GDM1 (cell line): ENCODE measurements around the gene MMP11.

ENCODE experiments used
- DNase-seq: peaks from one replicate; lab custom pipeline; 2025; lab: John Stamatoyannopoulos, UW

Gene MMP11

DNA sequence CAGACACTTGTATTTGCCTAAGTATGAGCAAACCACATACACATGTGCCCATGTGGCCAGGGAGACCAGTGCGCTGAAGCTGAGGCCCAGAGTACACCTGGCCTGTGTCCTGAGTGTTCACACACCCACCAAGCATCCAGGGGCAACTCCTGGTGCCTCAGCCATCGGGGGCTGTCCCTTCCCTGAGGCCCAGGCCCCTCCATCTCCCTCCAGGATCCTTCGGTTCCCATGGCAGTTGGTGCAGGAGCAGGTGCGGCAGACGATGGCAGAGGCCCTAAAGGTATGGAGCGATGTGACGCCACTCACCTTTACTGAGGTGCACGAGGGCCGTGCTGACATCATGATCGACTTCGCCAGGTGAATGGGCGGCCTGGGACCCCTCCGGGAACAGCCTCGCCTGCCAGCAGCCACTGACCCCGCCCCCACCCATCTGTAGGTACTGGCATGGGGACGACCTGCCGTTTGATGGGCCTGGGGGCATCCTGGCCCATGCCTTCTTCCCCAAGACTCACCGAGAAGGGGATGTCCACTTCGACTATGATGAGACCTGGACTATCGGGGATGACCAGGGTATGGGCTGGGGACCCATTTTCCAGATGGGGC, 7.6 kb downstream of the MMP11 start:
- no peak for DNase-seq

DNA sequence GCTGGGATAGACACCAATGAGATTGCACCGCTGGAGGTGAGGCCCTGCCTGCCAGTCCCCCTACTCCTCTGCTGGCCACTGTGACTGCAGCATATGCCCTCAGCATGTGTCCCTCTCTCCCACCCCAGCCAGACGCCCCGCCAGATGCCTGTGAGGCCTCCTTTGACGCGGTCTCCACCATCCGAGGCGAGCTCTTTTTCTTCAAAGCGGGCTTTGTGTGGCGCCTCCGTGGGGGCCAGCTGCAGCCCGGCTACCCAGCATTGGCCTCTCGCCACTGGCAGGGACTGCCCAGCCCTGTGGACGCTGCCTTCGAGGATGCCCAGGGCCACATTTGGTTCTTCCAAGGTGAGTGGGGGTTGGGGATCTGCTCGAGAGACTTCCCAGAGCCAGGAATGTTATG, 8.4 kb downstream of the MMP11 start:
- no peak for DNase-seq

DNA sequence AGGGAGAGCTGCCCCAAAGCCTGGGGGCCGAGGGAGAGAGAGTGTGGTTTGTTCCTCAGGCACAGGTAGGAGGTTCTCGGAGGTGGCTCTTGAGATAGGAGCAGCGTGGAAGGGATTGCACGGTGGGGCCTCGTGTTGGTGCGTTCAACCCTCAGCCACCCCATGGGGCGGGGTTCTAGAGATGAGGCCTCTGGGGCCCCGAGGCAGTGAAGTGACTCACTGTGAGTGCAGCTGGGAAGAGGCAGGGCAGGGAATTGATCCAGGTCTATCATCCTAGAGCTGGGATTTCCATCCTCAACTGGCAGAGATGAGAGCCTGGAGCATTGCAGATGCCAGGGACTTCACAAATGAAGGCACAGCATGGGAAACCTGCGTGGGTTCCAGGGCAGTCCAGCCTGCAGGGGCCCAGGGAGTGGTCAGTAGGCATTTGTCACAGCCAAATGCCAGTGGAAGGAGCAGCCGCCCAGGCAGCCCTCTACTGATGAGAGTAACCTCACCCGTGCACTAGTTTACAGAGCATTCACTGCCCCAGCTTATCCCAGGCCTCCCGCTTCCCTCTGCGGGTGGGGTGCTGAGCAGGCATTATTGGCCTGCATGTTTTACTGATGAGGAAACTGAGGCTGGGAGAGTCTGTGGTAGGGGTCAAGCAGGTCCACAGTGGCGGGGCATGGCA, 9.0 kb downstream of the MMP11 start:
- DNase-seq, result no peak

DNA sequence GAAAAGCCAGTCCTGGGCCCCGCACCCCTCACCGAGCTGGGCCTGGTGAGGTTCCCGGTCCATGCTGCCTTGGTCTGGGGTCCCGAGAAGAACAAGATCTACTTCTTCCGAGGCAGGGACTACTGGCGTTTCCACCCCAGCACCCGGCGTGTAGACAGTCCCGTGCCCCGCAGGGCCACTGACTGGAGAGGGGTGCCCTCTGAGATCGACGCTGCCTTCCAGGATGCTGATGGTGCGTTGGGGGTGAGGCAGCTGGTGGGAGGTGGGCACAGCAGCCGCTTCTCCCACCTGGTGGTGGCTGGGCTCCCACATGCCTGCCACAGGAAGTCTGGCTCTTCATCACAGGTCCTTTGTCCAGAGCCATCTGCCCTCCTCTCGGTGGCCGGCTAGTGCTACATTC, 9.6 kb downstream of the MMP11 start:
- no peak for DNase-seq

DNA sequence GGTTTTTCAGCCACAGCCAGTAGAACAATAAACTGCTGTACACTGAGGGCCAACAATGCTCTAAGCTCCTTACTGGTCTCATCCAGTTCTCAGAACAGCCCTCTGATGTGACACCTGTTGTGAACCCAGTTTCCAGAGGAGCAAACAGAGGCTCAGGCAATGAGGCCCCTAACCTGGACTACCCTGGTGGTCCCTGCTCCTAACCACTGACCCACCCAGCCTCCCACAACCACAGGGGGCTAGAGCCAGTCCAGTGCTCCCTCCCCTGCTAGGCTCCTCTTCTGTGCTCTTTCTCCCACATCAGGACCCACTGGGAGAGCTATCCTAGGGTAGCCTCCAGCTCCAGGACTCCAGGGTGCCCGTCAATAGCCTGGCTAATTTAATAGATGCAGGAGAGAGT, 10.1 kb downstream of the MMP11 start:
- no peak for DNase-seq

DNA sequence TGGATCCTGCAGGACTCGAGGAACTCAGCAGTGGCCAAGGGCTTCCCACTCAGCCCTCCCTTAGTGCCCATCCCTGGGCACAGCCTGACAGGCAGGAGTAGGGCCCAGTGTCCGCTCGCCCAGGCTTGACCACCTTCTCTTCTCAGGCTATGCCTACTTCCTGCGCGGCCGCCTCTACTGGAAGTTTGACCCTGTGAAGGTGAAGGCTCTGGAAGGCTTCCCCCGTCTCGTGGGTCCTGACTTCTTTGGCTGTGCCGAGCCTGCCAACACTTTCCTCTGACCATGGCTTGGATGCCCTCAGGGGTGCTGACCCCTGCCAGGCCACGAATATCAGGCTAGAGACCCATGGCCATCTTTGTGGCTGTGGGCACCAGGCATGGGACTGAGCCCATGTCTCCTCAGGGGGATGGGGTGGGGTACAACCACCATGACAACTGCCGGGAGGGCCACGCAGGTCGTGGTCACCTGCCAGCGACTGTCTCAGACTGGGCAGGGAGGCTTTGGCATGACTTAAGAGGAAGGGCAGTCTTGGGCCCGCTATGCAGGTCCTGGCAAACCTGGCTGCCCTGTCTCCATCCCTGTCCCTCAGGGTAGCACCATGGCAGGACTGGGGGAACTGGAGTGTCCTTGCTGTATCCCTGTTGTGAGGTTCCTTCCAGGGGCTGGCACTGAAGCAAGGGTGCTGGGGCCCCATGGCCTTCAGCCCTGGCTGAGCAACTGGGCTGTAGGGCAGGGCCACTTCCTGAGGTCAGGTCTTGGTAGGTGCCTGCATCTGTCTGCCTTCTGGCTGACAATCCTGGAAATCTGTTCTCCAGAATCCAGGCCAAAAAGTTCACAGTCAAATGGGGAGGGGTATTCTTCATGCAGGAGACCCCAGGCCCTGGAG, 10.9 kb downstream of the MMP11 start:
- no peak for DNase-seq

DNA sequence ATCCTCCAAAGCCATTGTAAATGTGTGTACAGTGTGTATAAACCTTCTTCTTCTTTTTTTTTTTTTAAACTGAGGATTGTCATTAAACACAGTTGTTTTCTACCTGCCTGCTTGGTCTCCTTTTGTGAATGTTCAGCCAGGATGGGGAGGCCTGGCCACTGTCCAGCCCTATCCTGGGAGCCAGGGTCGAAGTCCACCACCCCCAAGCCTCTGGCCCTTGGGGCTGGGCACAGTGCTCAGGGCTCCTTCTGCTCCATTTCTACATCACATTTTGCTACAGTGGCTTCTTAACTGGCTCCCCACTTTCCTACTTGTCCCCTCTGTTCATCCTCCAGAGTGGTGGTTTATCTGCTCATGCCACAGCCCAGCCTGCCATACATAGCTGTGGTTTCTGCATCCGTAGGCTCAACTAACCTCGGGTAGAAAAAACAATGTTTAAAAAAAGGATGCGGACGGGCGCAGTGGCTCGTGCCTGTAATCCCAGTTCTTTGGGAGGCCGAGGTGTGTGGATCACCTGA, 11.6 kb downstream of the MMP11 start:
- DNase-seq, result peak; percentile 74

DNA sequence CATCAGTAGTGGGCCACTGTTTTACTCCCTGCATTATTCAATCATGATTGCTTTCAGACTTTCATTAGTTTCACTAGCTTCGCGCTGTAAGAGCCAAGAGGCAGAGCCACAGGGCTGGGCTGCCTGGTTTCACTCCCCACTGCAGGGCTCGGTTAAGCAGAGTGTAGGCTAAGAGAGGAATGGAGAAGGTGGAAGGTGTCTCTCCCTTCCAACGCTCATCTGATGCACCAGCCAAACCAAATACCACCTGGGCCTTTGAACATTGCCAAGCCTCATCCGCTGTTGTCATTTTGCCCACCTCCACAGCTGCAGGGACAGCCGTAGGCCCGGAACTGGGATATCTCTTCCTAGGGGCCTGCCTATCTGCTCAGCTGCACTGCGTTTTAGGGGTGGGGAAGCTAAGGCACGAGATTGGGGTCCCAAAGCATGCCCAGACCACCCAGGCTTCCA, 13.6 kb downstream of the MMP11 start:
- no peak for DNase-seq

DNA sequence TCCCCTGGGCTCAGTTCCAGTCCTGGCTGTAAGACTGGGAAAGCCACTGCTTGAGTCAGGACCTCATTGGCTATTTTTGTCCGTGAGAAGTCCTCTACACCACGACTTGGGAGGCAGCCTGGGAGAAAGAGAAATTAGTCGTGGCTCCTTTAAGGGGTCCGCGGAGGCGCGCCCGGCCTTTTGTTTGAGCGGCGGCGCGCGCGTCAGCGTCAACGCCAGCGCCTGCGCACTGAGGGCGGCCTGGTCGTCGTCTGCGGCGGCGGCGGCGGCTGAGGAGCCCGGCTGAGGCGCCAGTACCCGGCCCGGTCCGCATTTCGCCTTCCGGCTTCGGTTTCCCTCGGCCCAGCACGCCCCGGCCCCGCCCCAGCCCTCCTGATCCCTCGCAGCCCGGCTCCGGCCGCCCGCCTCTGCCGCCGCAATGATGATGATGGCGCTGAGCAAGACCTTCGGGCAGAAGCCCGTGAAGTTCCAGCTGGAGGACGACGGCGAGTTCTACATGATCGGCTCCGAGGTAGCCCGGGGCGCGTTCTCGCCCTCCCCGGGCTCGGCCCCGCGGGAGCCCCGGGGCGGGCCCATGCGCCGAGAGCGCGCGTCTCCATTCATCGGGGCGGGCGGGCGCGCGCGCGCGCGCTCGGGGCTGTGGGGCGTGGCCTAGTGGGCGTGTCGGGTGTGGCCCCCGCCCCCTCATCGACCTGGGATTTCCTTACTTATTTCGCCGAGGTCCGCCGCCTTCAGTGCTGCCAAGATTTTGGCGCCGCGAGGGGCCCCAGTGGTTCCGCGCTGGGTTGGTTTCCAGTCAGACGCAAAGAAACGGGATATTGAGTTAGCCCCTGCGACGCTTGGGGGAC, 14.3 kb downstream of the MMP11 start, which contains the start of gene SMARCB1:
SMARCB1 (plus strand) TSS at position 215 of the 848 bp plus-strand sequence; CDS start at position 419, 204 bp downstream.
- peak; percentile 81 for DNase-seq

DNA sequence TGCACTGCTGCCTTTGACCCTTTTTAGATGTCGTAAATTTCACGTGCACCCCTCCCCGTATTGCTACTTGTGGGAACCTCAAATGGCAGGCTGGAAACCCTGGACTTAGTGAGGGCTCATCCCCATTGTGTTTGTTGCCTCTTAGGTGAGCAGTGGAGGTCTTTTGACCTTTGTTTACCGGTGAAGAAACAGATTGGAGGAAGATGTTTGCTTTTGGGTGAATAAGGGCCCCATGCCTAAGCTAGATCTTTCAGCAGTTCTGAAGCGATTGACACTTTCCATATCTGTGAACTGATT, 14.9 kb downstream of the MMP11 start:
- DNase-seq, result no peak

DNA sequence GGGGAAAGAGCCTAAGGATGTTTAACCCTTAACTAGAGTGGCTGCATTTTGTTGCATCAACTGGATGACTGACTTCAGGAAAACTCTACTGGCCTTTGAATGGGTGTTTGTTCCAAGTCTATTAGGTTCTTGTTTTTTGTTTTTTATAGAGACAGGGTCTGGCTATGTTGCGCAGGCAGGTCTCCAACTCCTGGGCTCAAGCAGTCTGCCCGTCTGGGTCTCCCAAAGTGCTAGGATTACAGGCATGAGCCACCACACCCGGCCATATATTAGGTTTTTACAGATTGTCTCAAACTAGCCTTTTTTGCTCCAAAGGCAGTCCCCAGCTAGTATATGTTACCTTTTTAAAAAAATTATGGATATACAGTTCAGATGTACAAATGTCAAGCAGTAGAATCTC, 15.3 kb downstream of the MMP11 start:
- DNase-seq, result no peak

DNA sequence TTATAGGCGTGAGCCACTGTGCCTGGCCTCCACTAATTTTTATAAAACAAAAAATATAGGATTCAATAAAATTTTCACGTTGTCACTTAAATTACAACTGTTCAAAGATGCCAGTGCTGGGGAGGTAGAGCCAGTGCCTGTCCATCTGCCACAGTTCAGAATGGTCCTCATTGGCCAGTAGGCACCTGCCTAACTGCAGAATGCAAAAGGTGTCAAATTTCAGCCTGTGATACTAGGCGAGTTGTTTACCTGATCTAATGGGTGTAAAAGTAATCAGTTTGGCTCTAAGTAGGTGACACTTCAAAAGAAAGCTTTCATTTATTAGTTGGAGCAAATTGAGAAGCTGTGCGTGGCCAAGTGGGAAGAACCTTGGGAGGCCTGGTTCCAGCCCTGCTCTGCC, 16.5 kb downstream of the MMP11 start:
- DNase-seq, result no peak

DNA sequence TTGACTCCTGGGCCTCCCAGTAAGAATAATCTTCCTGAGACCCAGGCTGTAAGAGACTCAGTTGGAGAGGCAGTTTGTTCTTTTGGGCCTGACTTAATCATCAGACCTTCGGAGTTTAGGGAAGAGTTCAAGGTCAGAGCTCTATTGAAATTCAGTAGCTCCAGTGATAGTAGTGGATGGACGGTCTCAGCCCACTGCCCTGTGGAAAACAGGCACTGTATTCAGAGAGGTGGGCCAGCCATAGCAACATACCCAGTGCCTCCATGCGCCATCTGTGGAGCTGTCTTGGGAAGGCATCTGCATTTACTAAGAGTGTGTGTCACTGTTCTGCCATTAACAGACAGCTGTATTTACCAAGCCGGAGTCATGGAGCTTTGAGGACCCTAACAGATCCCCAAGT, 17.0 kb downstream of the MMP11 start:
- no peak for DNase-seq

DNA sequence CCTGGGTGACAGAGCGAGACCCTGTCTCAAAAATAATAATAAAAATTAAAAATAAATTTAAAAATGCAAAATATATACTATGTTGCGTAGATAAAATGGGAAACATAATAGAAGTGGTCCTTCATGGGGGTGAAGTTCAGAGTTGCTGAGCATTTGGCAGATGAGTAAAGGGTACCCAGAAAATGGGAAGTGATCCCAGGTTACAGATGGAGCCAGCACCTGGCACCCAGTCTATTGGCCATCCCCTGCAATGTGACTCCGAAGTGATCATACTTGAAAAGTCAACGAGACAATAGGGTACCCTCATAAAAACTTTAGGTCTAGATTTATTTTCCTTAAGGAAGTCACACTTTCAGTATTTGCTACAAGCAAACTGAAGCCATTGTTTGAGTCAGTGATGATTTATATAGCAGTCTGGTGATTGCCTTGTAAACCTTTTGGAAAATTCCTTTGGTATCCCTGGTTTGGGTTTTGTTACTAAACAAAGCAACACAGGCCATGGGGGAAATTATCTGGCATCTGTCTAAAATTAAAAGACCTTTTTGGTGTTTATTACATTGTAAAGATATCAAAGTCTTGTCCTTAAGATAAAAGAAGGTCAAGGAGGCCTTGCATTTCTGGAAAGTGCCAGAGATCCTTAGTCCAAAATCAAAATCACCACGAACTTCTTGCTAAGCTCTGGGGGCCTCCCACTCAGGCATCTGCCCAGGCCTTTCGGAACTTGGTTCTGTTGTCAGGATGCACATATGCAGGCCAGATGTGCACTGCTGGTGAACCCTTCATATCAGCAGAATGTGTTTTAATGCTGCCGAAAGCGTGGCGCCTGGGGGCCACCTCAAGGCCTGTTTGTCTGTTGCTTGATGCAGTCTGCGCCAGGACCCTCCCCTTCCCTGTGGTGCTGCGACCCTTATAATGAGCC, 18.4 kb downstream of the MMP11 start:
- no peak for DNase-seq

DNA sequence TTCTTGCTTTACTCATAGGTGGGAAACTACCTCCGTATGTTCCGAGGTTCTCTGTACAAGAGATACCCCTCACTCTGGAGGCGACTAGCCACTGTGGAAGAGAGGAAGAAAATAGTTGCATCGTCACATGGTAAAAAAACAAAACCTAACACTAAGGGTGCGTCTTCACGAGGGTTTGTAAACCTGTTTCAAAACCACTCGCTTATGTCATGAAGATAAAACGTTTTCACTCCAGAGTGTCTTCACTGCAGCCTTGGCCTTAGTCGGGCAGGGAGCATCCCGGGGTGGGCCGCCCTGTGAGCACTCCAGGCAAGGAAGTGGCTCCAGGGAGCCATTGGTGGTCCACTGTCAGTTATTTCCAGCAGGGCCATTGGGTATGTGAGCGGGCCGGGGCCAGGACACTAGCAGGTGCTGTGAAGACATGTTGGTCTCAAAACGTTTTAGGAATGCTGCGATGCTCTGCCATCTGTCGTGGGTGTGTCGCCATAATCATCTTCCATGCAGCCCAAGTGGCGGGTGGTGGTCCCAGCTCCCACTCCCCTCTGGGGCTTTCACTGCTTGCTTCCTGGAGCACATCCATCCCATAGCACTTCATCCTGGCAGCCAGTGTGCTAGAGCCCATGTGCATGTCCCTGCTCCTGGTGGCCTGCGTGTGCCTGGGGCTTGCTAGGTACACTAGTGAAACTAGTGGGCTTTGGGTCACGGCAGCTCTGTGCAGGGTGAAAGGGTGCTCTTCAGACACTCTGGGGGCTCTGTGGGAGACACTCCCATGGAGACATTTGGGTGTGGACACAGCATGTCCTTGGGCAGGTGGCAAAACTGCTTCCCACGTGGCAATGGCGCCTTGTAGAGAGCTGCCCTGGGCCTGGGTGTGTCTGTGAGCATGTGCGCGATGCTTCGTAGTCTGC, 19.3 kb downstream of the MMP11 start:
- no peak for DNase-seq

DNA sequence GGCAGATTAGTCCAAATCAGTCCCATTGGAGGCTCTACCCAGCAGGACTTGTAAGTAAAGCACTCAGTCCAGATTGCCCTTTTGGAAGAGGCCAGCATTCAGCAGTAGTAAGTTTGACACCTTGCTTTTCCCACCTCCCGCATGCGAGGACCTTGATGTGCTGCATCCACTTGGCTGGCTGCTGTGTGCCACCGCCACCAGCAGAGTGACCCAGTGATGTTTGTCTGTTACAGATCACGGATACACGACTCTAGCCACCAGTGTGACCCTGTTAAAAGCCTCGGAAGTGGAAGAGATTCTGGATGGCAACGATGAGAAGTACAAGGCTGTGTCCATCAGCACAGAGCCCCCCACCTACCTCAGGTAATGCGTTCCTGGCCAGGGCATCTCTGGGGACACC, 20.7 kb downstream of the MMP11 start:
- no peak for DNase-seq

DNA sequence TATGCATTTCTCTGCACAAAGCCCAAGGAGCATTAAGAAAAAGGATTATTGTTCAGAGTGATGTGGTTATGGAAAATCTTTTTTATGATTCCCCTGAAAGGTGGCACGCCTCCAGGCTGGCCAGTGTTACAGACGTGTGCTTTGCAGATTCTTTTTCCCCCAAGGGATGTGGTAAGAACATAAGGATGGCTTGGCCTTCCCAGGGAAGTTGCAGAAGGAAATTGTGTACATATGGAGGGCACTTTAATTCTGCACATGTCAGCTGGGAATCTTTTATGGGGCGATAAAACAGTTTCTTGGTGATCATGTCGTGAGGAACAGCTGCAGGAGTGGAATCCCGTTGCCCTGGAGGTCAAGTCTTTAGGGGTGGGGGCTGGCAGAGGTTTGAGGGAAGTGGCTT, 23.8 kb downstream of the MMP11 start:
- no peak for DNase-seq

DNA sequence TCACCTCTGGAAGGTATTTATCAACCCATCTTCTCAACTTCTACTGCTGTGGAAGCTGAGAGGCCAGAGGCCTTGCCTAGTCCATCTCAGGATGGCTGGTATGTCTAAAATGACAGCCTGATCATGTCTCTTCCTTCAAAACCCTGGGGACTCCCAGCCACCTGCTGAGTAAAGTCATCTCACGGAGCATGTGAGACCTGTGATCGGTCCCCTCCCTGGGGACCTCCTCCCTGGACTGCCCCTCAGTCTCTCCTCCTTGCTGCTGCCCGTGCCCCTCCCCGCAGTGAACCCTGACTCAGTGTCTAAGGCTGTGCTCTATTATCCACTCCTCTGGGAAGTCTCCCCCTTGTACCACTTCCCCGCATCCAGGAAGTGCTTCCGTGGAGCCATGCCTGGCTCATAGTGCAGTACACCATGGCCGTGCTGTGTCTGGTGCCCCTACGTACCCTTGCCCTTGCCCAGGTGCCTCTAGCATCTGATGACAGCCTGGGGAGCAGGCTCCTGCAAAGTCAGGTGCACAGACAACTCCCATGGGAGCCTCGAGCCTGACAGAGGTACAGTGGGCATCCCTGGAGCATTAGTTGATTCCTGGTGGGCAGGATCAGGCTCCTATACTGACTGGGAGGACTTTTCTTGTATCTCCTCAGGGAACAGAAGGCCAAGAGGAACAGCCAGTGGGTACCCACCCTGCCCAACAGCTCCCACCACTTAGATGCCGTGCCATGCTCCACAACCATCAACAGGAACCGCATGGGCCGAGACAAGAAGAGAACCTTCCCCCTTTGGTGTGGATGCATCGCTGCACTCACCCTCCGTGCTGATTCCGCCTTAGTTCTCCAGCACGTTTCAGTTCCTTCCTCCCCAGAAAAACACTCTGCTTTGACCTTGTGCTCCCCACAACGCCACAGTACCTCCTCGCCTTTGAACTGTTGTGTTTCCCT, 27.9 kb downstream of the MMP11 start:
- no peak for DNase-seq
